ENCODE results near the gene ZNF32.

- TF ChIP-seq, protein P1, sequence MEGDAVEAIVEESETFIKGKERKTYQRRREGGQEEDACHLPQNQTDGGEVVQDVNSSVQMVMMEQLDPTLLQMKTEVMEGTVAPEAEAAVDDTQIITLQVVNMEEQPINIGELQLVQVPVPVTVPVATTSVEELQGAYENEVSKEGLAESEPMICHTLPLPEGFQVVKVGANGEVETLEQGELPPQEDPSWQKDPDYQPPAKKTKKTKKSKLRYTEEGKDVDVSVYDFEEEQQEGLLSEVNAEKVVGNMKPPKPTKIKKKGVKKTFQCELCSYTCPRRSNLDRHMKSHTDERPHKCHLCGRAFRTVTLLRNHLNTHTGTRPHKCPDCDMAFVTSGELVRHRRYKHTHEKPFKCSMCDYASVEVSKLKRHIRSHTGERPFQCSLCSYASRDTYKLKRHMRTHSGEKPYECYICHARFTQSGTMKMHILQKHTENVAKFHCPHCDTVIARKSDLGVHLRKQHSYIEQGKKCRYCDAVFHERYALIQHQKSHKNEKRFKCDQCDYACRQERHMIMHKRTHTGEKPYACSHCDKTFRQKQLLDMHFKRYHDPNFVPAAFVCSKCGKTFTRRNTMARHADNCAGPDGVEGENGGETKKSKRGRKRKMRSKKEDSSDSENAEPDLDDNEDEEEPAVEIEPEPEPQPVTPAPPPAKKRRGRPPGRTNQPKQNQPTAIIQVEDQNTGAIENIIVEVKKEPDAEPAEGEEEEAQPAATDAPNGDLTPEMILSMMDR (IDR thresholded peaks at IDR 0.05; ENCODE audit: insufficient read depth, low read length, poor library complexity, severe bottlenecking) = no peak
- TF ChIP-seq EZH2phosphoT487 (conservative IDR thresholded peaks at IDR 0.05; ENCODE audit: low read length) = no peak
Observed at GRCh38 chr10:43616697-43617370, 31.8 kb downstream of the ZNF32 start.
